MCF 10A (cell line): ENCODE data around the gene PLS1. TPM values are rescaled to one million over a fixed set of nuclear protein-coding genes. Genes with fewer than 3 reads are reported as not detected.
"Not testable (repeated sequence)": the region's sequence is repeated elsewhere in the genome, so short reads cannot be mapped to it uniquely, and the experiment has no call there.

Source experiments
- BruUV-seq: library from RNA; stranded (reverse); fragments of 400-500 nt; replicated peaks from 2 replicates; lab custom pipeline; 2021; lab: Mats Ljungman, UMichigan
- CTCF ChIA-PET: fragments of 300-600 bp; sonication (Branson Sonifier 250); formaldehyde crosslinking; extraction: SDS; loops from one replicate; lab custom pipeline; 2021; ENCODE audit warnings: antibody characterized with exemption, inconsistent platforms; lab: Yijun Ruan, JAX
- POLR2A ChIA-PET: fragments of 300-600, 350-650 bp; sonication (Branson Sonifier 250); formaldehyde crosslinking; extraction: SDS; loops from one replicate; lab custom pipeline; 2020; ENCODE audit warnings: antibody characterized with exemption, inconsistent platforms; lab: Yijun Ruan, JAX
- DNase-seq: peaks from one replicate; pipeline ENCODE4 v3.0.0-alpha.2; 2018; ENCODE audit not compliant: unreplicated experiment
- H3K27ac Mint-ChIP-seq: one replicate; pipeline ENCODE4 v1.8.0; 2022; ENCODE audit warnings: mild to moderate bottlenecking, low read depth, mixed read lengths; ENCODE audit not compliant: unreplicated experiment
- H3K27me3 Mint-ChIP-seq: one replicate; pipeline ENCODE4 v1.8.0; 2022; ENCODE audit warnings: mixed read lengths; ENCODE audit not compliant: insufficient read depth, unreplicated experiment
- H3K36me3 Mint-ChIP-seq: one replicate; pipeline ENCODE4 v1.8.0; 2022; ENCODE audit warnings: mild to moderate bottlenecking, moderate library complexity, mixed read lengths; ENCODE audit not compliant: insufficient read depth, unreplicated experiment
- H3K4me1 Mint-ChIP-seq: one replicate; pipeline ENCODE4 v1.8.0; 2022; ENCODE audit warnings: mixed read lengths; ENCODE audit not compliant: insufficient read depth, unreplicated experiment
- H3K4me3 Mint-ChIP-seq: one replicate; pipeline ENCODE4 v1.8.0; 2022; ENCODE audit warnings: mild to moderate bottlenecking, moderate library complexity, mixed read lengths; ENCODE audit not compliant: unreplicated experiment
- H3K9me3 Mint-ChIP-seq: one replicate; pipeline ENCODE4 v1.8.0; 2022; ENCODE audit warnings: mixed read lengths; ENCODE audit not compliant: unreplicated experiment
- CTCF ChIP-seq: fragments of 200-600 bp; IDR thresholded peaks from one replicate; pipeline ENCODE4 v1.8.0; 2022; ENCODE audit warnings: antibody characterized with exemption, mild to moderate bottlenecking; ENCODE audit not compliant: unreplicated experiment
- intact Hi-C: fragments of 100-400 bp; cut with micrococcal nuclease; formaldehyde crosslinking; loops from 2 replicates; pipeline ENCODE4 v1.14.1; 2022
- total RNA-seq: library from RNA; stranded (reverse); gene quantifications from 2 replicates; pipeline ENCODE4 v1.2.3, GENCODE V29; 2022

Gene PLS1
- total RNA-seq, 1 experiment from 2014 or later, result 7.3 TPM

- Mint-ChIP-seq H3K4me1 (no peaks in the 10 kb centered on the region), H3K4me3 (no peak overlapping the region), H3K9me3 (no peaks in the 10 kb centered on the region), H3K36me3 (peaks cover 60% of the 10 kb centered on the region), H3K27me3 (no peaks in the 10 kb centered on the region), H3K27ac (no peak overlapping the region)
- intact Hi-C loops, result no loop called here
- CTCF ChIA-PET, result no interaction called here
- DNase-seq, result no peak
- POLR2A ChIA-PET, result interaction anchor here (1.1 kb wide), 1 partner anchor 18 kb away, joined by 4 read pairs; the partner anchor contains the start of gene ATR
- TF ChIP-seq CTCF, result no peak
- BruUV-seq, result no TSS peak
Observed at GRCh38 chr3:142560118-142560517, 36.1 kb upstream of the PLS1 start.

GRCh38 chr3:142563496-142563997, 32.6 kb upstream of the PLS1 start:
- no peak for TF ChIP-seq CTCF
- no peak for DNase-seq
- no peaks in the 10 kb centered on the region for H3K27me3 Mint-ChIP-seq
- H3K4me1 Mint-ChIP-seq, result no peaks in the 10 kb centered on the region
- peaks cover 52% of the 10 kb centered on the region for H3K36me3 Mint-ChIP-seq
- no peak overlapping the region for H3K27ac Mint-ChIP-seq
- no peak overlapping the region for H3K4me3 Mint-ChIP-seq
- intact Hi-C loops, result no loop called here
- ChIA-PET POLR2A (interaction anchor here (1.1 kb wide), 1 partner anchor 15 kb away, joined by 3 read pairs; the partner anchor contains the start of gene ATR), CTCF (no interaction called here)
- no peaks in the 10 kb centered on the region for H3K9me3 Mint-ChIP-seq
- BruUV-seq, result no TSS peak

GRCh38 chr3:142566096-142566495, 30.1 kb upstream of the PLS1 start:
- DNase-seq, result no peak
- Mint-ChIP-seq H3K27ac (no peak overlapping the region), H3K27me3 (no peaks in the 10 kb centered on the region), H3K4me3 (no peak overlapping the region), H3K4me1 (no peaks in the 10 kb centered on the region), H3K9me3 (no peaks in the 10 kb centered on the region), H3K36me3 (peaks cover 43% of the 10 kb centered on the region)
- intact Hi-C loops, result no loop called here
- ChIA-PET POLR2A (no interaction called here), CTCF (interaction anchor here (0.7 kb wide), 1 partner anchor 17 kb away, joined by 3 read pairs; no protein-coding TSS in a partner anchor)
- TF ChIP-seq CTCF, result no peak
- no TSS peak for BruUV-seq

- intact Hi-C loops, result no loop called here
Observed at GRCh38 chr3:142568393-142569017, 27.7 kb upstream of the PLS1 start.

GRCh38 chr3:142569422-142569821, 26.8 kb upstream of the PLS1 start:
- POLR2A ChIA-PET, intact Hi-C loops: not testable (repeated sequence)

More at GRCh38 chr3:142568393-142569017, 27.7 kb upstream of the PLS1 start:
- no TSS peak for BruUV-seq
- Mint-ChIP-seq H3K27me3 (no peaks in the 10 kb centered on the region), H3K4me1 (no peaks in the 10 kb centered on the region), H3K27ac (no peak overlapping the region), H3K36me3 (peaks cover 27% of the 10 kb centered on the region), H3K4me3 (no peak overlapping the region), H3K9me3 (no peaks in the 10 kb centered on the region)
- ChIA-PET CTCF (interaction anchor here (1.0 kb wide), 1 partner anchor 261 kb away, joined by 3 read pairs; no protein-coding TSS in a partner anchor), POLR2A (interaction anchor here (2.3 kb wide), 1 partner anchor 9 kb away, joined by 7 read pairs; the partner anchor contains the start of gene ATR)
- TF ChIP-seq CTCF, result no peak
- DNase-seq, result no peak

GRCh38 chr3:142574223-142574622, 22.0 kb upstream of the PLS1 start:
- H3K27me3 Mint-ChIP-seq, H3K27ac Mint-ChIP-seq, BruUV-seq, POLR2A ChIA-PET, DNase-seq, CTCF ChIA-PET, H3K9me3 Mint-ChIP-seq, intact Hi-C loops, H3K4me3 Mint-ChIP-seq: not testable (repeated sequence)
- Mint-ChIP-seq H3K36me3 (peaks cover 21% of the 10 kb centered on the region), H3K4me1 (peaks cover 23% of the 10 kb centered on the region)

More at GRCh38 chr3:142569422-142569821, 26.8 kb upstream of the PLS1 start:
- not testable (repeated sequence) for H3K27me3 Mint-ChIP-seq, H3K27ac Mint-ChIP-seq, BruUV-seq, H3K4me1 Mint-ChIP-seq, H3K4me3 Mint-ChIP-seq, H3K9me3 Mint-ChIP-seq
- peak; percentile 6 for DNase-seq
- peaks cover 29% of the 10 kb centered on the region for H3K36me3 Mint-ChIP-seq
- CTCF ChIA-PET, result interaction anchor here (1.0 to 1.1 kb wide), 2 partner anchors 18 to 260 kb away, joined by 3 to 4 read pairs; no protein-coding TSS in a partner anchor
